IMR-90 (cell line): ENCODE measurements around the gene ERBB4. TPM values are rescaled to one million over a fixed set of nuclear protein-coding genes. Genes with fewer than 3 reads are reported as not detected.

ENCODE experiments used
- ATAC-seq: fragments of 200-7000 bp; cut with Tn5 transposase; 2 replicates; pipeline ENCODE4 v1.9.1; 2020; ENCODE audit warnings: low read depth, mild to moderate bottlenecking, moderate library complexity
- BruUV-seq: library from RNA; stranded (reverse); fragments of 400-500 nt; replicated peaks from 2 replicates; lab custom pipeline; 2021; lab: Mats Ljungman, UMichigan
- CTCF ChIA-PET: fragments of 300-600 bp; formaldehyde crosslinking; extraction: SDS; loops from one replicate; lab custom pipeline; 2021; ENCODE audit warnings: antibody characterized with exemption; lab: Yijun Ruan, JAX
- POLR2A ChIA-PET: fragments of 300-600 bp; sonication (Branson Sonifier 250); formaldehyde crosslinking; loops from one replicate; lab custom pipeline; 2022; ENCODE audit warnings: antibody characterized with exemption; ENCODE audit not compliant: unreplicated experiment; lab: Charles Lee
- DNase-seq: peaks from one replicate; pipeline ENCODE4 v3.0.0; 2013
- H2AFZ ChIP-seq: replicated peaks from 2 replicates; pipeline ENCODE3; 2013; ENCODE audit warnings: low read length, mild to moderate bottlenecking; ENCODE audit not compliant: poor library complexity
- H2AK5ac ChIP-seq: 2 replicates; pipeline ENCODE4 v1.6.1; 2013; ENCODE audit warnings: low read depth, low read length, inconsistent platforms
- H2AK9ac ChIP-seq: replicated peaks from 2 replicates; pipeline ENCODE3; 2013; ENCODE audit warnings: mild to moderate bottlenecking, low read depth, low read length, moderate library complexity; ENCODE audit not compliant: poor library complexity
- H2BK120ac ChIP-seq: 2 replicates; pipeline ENCODE4 v1.6.1; 2013; ENCODE audit warnings: low read depth, low read length, inconsistent platforms
- H2BK15ac ChIP-seq: 3 replicates; pipeline ENCODE4 v1.6.1; 2013; ENCODE audit warnings: low read depth, low read length, inconsistent platforms
- H2BK20ac ChIP-seq: 2 replicates; pipeline ENCODE4 v1.6.1; 2013; ENCODE audit warnings: low read depth, mild to moderate bottlenecking, inconsistent platforms, low read length, moderate library complexity
- H2BK5ac ChIP-seq: 2 replicates; pipeline ENCODE4 v1.6.1; 2013; ENCODE audit warnings: mild to moderate bottlenecking, low read depth, low read length, inconsistent platforms; ENCODE audit not compliant: poor library complexity, severe bottlenecking
- H3K14ac ChIP-seq: replicated peaks from 2 replicates; pipeline ENCODE4 v1.6.1; 2013; ENCODE audit warnings: low read depth, low read length, inconsistent platforms
- H3K18ac ChIP-seq: 2 replicates; pipeline ENCODE4 v1.6.1; 2013; ENCODE audit warnings: low read depth, low read length, control low read depth
- H3K23ac ChIP-seq: 2 replicates; pipeline ENCODE4 v1.6.1; 2013; ENCODE audit warnings: low read depth, low read length, inconsistent platforms
- H3K27ac ChIP-seq: 2 replicates; pipeline ENCODE4 v1.5.1; 2013; ENCODE audit warnings: mild to moderate bottlenecking, control low read depth, low read length; ENCODE audit not compliant: insufficient read depth
- H3K27me3 ChIP-seq: 2 replicates; pipeline ENCODE4 v1.6.1; 2013; ENCODE audit warnings: low read length; ENCODE audit not compliant: control insufficient read depth, insufficient read depth
- H3K36me3 ChIP-seq: 2 replicates; pipeline ENCODE4 v1.6.1; 2013; ENCODE audit warnings: low read length, mixed read lengths; ENCODE audit not compliant: control insufficient read depth, insufficient read depth
- H3K4ac ChIP-seq: 2 replicates; pipeline ENCODE4 v1.6.1; 2013; ENCODE audit warnings: low read depth, low read length, inconsistent platforms
- H3K4me1 ChIP-seq: 2 replicates; pipeline ENCODE4 v1.6.1; 2013; ENCODE audit warnings: low read length, mixed read lengths; ENCODE audit not compliant: control insufficient read depth, insufficient read depth
- H3K4me2 ChIP-seq: 2 replicates; pipeline ENCODE4 v1.6.1; 2013; ENCODE audit warnings: low read depth, mild to moderate bottlenecking, control low read depth, low read length, moderate library complexity
- H3K4me3 ChIP-seq: 2 replicates; pipeline ENCODE4 v1.5.1; 2013; ENCODE audit warnings: low read depth, mild to moderate bottlenecking, control low read depth, low read length, moderate library complexity; ENCODE audit not compliant: insufficient read depth
- H3K56ac ChIP-seq: 2 replicates; pipeline ENCODE4 v1.6.1; 2013; ENCODE audit warnings: low read length, inconsistent platforms; ENCODE audit not compliant: insufficient read depth; ENCODE audit errors: extremely low read depth
- H3K79me1 ChIP-seq, 2 experiments: 2 replicates each; pipeline ENCODE4 v1.6.1; 2013; ENCODE audit warnings: low read length in 2 of 2, inconsistent platforms in 1 of 2, low read depth in 1 of 2
- H3K9ac ChIP-seq: 2 replicates; pipeline ENCODE4 v1.6.1; 2013; ENCODE audit warnings: low read depth, low read length, control low read depth
- H3K9me1 ChIP-seq: 2 replicates; pipeline ENCODE4 v1.6.1; 2013; ENCODE audit warnings: low read length, inconsistent platforms; ENCODE audit not compliant: insufficient read depth
- H3K9me3 ChIP-seq: 2 replicates; pipeline ENCODE4 v1.6.1; 2013; ENCODE audit warnings: low read length; ENCODE audit not compliant: control insufficient read depth, insufficient read depth
- H4K20me1 ChIP-seq: 2 replicates; pipeline ENCODE4 v1.6.1; 2013; ENCODE audit warnings: low read length, inconsistent platforms; ENCODE audit not compliant: insufficient read depth
- H4K5ac ChIP-seq: 2 replicates; pipeline ENCODE4 v1.6.1; 2013; ENCODE audit warnings: mild to moderate bottlenecking, low read depth, low read length, control low read depth
- H4K8ac ChIP-seq, 2 experiments: 2 replicates each; pipeline ENCODE4 v1.6.1; 2013; ENCODE audit warnings: low read depth in 2 of 2, low read length in 2 of 2, control low read depth in 1 of 2, inconsistent platforms in 1 of 2
- H4K91ac ChIP-seq: 2 replicates; pipeline ENCODE4 v1.6.1; 2013; ENCODE audit warnings: low read depth, low read length, inconsistent platforms; ENCODE audit not compliant: insufficient read depth
- CEBPB ChIP-seq: IDR thresholded peaks from 2 replicates; pipeline ENCODE4 v1.6.1; 2012; ENCODE audit warnings: low read depth, low read length, improper control_type of control experiment
- POLR2A ChIP-seq: IDR thresholded peaks from 2 replicates; pipeline ENCODE4 v1.6.1; 2012; ENCODE audit warnings: mild to moderate bottlenecking, low read depth, low read length
- WGBS, 2 experiments: methylation state at CpG; one replicate each; pipeline versions ENCODE4 v1.1.5 to v1.1.7; 2013; ENCODE audit warnings: missing lambda C conversion rate in 2 of 2; ENCODE audit not compliant: insufficient read length in 1 of 2; ENCODE audit errors: extremely low coverage in 2 of 2; 5-methylcytosine and 5-hydroxymethylcytosine counted together
- dilution Hi-C: fragments of 300-500 bp; cut with HindIII; formaldehyde crosslinking; loops from one replicate; pipeline ENCODE4 v1.14.3; 2018; ENCODE audit warnings: low sequenced_read_pairs; ENCODE audit not compliant: unreplicated experiment
- in situ Hi-C: fragments of 300-500 bp; cut with MboI; formaldehyde crosslinking; loops from 3 replicates; pipeline ENCODE4 v1.14.3; 2019; ENCODE audit warnings: low sequenced_read_pairs, inconsistent platforms, mixed read lengths
- intact Hi-C: fragments of 100-400 bp; cut with micrococcal nuclease; formaldehyde crosslinking; loops from 2 replicates; pipeline ENCODE4 v1.10.0; 2022
- polyA plus RNA-seq, 3 experiments: library from polyadenylated mRNA; depleted of rRNA; stranded (reverse); fragments of >200 nt; gene quantifications; 2 replicates each; pipeline ENCODE4 v1.2.3, GENCODE V29; 2012; ENCODE audit warnings: low replicate concordance in 1 of 3
- total RNA-seq: library from RNA; depleted of rRNA; stranded (reverse); fragments of >200 nt; gene quantifications from 2 replicates; pipeline ENCODE4 v1.2.3, GENCODE V29; 2012

The ERBB4 gene
- total and polyA plus RNA-seq, 2 of the 4 experiments (the other 2 are of a cell fraction) = not detected

DNA sequence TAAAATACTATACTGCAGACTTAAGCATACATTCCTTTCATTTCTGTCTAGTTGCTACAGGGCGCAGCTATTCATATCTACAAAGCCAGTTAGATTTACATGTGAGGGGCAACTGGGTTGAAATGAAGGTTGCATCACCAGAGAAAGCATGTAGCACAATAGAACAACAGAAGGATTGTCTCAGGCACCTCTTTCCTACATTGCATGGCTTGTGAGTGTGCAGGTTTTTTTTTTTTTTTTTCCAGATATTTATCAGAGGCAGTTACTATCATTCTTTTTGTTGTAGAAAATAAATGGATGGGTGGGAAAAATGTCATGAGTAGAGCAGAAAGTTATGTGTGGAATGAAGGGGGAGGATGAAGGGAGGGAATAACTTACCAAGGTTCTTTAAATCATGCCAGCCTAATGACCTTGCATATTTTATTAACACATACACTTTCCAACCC is 86.8 kb downstream of the ERBB4 start:
- no peak overlapping the region for H3K4ac ChIP-seq
- peak overlapping the region; percentile 65; the same call in 1 of the 2 replicates for H3K4me2 ChIP-seq
- no peak overlapping the region for H2BK5ac ChIP-seq
- no CpG with 5 or more reads among the region's 1 CpG for whole genome bisulfite sequencing, 2 experiments
- H4K20me1 ChIP-seq = no peaks in the 10 kb centered on the region
- H2BK15ac ChIP-seq = no peak overlapping the region
- dilution Hi-C loops = no loop called here
- no peak overlapping the region for H3K56ac ChIP-seq
- H3K27ac ChIP-seq = no peak overlapping the region
- in situ Hi-C loops = no loop called here
- H2AK5ac ChIP-seq = no peak overlapping the region
- intact Hi-C loops = no loop called here
- no peak overlapping the region for H3K18ac ChIP-seq
- H3K27me3 ChIP-seq = no peaks in the 10 kb centered on the region
- H3K4me3 ChIP-seq = no peak overlapping the region
- 0 out of 2 replicates have a peak overlapping the region, but pooled peaks have one; percentile 23 for H2BK120ac ChIP-seq
- no peaks in the 10 kb centered on the region for H3K9me1 ChIP-seq
- no peak overlapping the region for H4K8ac ChIP-seq
- no peak overlapping the region for H3K14ac ChIP-seq
- CTCF ChIA-PET = no interaction called here
- H3K36me3 ChIP-seq = no peaks in the 10 kb centered on the region
- no peaks in the 10 kb centered on the region for H3K79me1 ChIP-seq
- TF ChIP-seq CEBPB (peak; percentile 68), POLR2A (no peak)
- H3K9ac ChIP-seq = no peak overlapping the region
- no peak overlapping the region for H3K23ac ChIP-seq
- no peak overlapping the region for H2BK20ac ChIP-seq
- H2AK9ac ChIP-seq = no peak overlapping the region
- peak overlapping the region; percentile 21; the same call in 1 of the 2 replicates for H4K91ac ChIP-seq
- POLR2A ChIA-PET = no interaction called here
- BruUV-seq = no TSS peak
- no peak overlapping the region for H2AFZ ChIP-seq
- DNase-seq (peak; percentile 39), ATAC-seq (peak; percentile 82)
- no peaks in the 10 kb centered on the region for H3K4me1 ChIP-seq
- no peak overlapping the region for H4K5ac ChIP-seq
- H3K9me3 ChIP-seq = no peaks in the 10 kb centered on the region
